Measurements from ENCODE around the gene FGF22. TPM values are rescaled to one million over a fixed set of nuclear protein-coding genes. Genes with fewer than 3 reads are reported as not detected.

FGF22 gene
- polyA plus RNA-seq, 10 donors: 0.10 to 0.30 (median 0.11) TPM; not detected in 7

- no peak for DNase-seq
Observed at GRCh38 chr19:641702-642101, 2.0 kb downstream of the FGF22 start.

DNA sequence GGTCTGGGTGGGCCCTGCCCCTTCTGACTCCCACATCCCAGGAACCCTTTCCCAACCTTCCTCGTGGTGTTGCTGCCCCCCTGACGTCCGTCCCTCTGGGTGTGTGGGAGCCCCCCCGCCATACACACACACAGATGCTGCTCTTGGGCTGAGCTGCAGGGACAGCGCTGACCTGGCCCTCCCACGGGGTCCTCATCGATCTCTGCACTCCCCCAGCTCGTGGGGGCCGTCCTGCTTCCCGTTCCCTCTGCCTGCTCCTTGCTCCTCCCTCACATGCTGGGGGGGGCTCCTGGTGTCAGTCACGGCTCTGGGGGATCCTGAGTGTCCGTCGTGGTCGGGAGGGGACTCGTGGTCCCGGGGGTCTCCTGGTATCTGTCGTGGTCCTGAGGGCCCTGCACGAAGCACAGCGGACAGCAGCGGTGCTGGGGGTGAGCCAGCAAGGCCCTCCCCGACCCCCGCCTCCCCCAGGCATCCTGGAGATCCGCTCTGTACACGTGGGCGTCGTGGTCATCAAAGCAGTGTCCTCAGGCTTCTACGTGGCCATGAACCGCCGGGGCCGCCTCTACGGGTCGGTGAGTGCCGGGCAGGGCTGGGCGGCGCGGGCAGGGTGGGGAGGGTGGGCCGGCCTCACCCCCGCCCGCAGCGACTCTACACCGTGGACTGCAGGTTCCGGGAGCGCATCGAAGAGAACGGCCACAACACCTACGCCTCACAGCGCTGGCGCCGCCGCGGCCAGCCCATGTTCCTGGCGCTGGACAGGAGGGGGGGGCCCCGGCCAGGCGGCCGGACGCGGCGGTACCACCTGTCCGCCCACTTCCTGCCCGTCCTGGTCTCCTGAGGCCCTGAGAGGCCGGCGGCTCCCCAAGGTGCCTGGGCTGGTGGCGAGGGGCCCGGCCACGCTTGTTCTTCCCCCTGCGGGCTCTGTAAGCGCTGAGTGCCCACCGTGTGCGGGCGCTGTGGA lies 3.4 kb downstream of the FGF22 start:
- DNase-seq: no peak

- DNase-seq: no peak
Observed at GRCh38 chr19:643736-644135, 4.1 kb downstream of the FGF22 start.

- DNase-seq: no peak
Observed at GRCh38 chr19:644363-644762, 4.7 kb downstream of the FGF22 start.

- DNase-seq: no peak
Observed at GRCh38 chr19:644789-645188, 5.1 kb downstream of the FGF22 start.

GRCh38 chr19:645912-646778 lies 6.5 kb downstream of the FGF22 start:
- no peak for DNase-seq

DNA sequence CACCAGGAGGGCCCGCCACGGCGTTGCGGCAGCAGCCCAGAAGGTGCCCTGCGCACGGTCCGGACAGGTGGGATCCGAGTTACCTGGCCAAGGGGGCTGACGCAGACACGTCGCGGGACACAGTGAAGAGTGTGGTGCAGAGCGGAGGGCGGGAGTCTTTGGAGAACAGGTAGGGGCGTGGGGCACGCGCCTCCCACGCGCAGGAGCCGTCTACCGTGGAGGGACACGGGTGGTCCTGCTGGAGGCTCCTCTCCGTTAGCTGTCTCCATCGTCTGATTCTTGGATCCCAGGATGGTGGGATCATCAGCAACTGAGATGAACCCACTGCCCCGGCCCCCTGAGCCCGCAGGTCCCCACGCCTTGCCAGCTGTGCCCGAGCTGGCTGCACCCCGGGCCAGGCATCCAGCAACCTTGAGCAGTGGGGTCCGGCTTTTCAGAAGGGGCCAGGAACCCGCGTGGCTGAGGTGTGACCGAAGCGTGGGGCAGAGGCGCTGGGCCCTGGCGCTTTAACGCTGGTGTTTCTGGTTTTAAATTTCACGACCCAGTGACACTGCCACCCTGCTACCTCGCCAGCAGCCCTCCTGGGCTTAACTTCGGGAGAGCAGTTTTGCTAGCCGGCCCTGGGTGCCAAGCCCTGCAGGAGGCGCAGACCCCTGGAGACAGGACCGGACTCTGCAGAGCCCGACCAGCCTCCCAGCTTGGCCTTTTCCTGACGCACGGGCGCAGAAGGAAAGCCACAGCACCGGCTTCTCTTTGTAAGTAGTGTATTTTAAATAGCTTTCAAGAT lies 7.3 kb downstream of the FGF22 start:
- DNase-seq: no peak

GRCh38 chr19:647566-648284 lies 8.0 kb downstream of the FGF22 start:
- no peak for DNase-seq

- no peak for DNase-seq
Observed at GRCh38 chr19:648305-648704, 8.6 kb downstream of the FGF22 start.

DNA sequence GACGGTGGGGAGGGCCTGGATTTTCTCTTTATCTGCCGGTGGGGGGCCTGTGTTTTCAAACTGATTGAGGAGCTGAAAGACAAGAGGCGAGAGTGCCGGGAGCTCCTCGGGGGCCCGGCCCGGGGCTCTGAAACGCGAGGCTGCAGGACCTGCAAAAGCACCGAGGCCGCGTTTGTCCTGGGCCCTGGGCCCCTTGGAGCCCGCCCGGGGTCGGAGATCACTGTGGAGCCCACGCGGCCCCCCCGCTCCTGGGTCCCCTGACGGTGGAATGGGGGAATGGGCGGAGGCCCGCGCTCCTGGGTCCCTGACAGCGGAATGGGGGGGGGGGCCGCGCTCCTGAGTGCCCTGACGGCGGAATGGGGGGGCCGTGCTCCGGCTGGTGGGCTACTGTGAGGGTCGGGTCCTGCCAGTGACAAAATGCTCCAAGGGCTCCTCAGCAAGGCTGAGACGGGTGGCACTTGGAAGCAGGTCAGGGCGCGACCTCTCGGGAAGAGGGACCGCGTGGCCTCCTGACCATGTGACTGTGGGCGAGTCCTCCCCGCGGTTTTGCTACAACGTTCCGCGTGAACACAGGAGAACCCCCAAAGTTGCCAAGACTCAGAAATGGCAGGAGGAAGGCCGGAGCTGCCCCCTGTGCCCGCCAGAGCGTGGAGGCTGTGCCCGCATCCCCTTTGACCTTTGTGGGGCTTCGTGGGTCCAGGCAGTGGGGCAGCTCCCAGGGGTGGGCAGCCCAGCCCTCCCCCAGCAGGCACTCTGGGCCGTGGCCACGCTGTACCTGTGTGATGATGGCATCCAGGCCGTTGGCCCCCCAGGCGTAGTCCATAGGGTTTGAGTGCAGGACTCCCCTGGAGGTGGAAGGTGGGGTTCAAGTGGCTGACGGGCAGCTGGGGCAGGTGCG lies 9.5 kb downstream of the FGF22 start:
- DNase-seq: no peak

DNA sequence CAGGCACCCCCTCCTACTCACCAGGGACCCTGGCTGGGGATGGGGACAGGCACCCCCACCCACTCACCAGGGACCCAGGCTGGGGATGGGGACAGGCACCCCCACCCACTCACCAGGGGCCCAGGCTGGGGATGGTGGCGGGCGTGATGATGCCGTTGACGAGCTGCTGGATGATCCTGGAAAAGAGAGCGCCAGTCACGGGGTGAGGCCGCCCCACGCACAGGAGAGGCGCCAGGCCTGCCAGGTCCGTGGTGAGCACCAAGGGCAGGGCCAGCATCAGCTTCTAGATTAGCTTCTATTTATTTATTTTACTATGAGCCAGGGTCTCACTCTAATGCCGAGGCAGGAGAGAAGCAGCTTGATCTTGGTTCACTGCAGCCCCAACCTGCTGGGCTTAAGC lies 10.4 kb downstream of the FGF22 start:
- no peak for DNase-seq

DNA sequence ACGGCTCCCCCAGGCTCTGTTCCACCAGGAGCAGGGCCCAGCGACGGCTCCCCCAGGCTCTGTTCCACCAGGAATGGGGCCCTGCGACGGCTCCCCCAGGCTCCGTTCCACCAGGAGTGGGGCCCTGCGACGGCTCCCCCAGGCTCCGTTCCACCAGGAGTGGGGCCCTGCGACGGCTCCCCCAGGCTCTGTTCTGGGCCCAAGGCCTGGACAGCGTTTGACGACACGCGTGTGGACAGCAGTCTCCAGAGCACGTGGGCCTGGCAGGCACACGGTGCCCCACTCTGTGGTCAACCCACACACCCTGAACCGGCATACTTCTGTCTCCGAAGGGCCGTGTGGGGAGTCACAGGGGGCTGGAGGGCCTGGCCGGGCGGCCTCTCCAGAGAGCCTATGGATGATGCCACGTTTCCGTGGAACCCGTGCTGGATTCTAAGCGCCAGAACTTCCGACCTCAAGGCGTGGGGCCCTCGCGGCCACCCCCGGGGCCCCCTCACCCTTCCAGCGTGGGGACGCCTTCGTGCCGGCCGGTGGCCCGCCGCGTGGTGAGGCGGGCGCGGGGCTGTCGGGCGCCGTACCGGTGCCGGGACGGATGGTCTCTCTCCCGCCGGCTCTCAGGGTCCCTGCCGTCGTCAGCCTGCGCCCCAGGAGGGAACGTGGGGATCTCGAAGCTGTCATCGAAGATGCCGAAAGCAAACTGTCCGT lies 11.6 kb downstream of the FGF22 start:
- DNase-seq: no peak

GRCh38 chr19:651991-652390 lies 12.3 kb downstream of the FGF22 start:
- DNase-seq: no peak

- no peak for DNase-seq
Observed at GRCh38 chr19:652467-653389, 13.0 kb downstream of the FGF22 start.

GRCh38 chr19:653425-653824 lies 13.7 kb downstream of the FGF22 start:
- DNase-seq: no peak

DNA sequence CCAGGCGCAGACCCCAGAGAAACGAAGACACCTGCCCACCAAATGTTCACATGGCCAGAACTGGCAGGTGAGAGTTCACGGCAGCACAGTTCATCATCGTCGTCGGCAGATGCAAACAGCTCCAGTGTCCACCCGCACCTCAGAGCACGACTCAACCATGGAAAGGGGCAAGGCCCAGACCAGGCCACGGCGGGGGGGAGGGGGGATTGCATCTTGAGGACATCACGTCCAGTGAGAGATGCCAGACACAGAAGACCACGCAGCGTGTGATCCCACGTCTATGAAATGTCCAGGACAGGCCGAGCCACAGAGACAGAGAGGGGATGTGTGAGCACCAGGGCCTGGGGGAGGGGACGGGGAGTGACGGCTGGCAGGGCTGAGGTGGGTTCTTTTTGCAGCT lies 16.0 kb downstream of the FGF22 start:
- DNase-seq: no peak

- no peak for DNase-seq
Observed at GRCh38 chr19:656751-657559, 17.3 kb downstream of the FGF22 start.
